CD4-positive, alpha-beta memory T cell (primary cell): ENCODE results near the gene NOP53. TPM values are rescaled to one million over a fixed set of nuclear protein-coding genes. Genes with fewer than 3 reads are reported as not detected.
"Not testable (repeated sequence)": the region's sequence is repeated elsewhere in the genome, so short reads cannot be mapped to it uniquely, and the experiment has no call there.

ENCODE experiments used
- CTCF ChIA-PET: fragments of 350-600 bp; sonication (Branson Sonifier 250); formaldehyde crosslinking; loops from one replicate; lab custom pipeline; 2021; ENCODE audit warnings: inconsistent platforms; ENCODE audit not compliant: partially characterized antibody; lab: Charles Lee
- POLR2A ChIA-PET: fragments of 350-600 bp; sonication (Branson Sonifier 250); formaldehyde crosslinking; loops from one replicate; lab custom pipeline; 2021; ENCODE audit not compliant: partially characterized antibody; lab: Charles Lee
- DNase-seq, 5 donors: peaks; one replicate each; pipeline versions ENCODE4 v3.0.0 to v3.0.0-alpha.2; 2020 to 2022; ENCODE audit warnings: mixed read lengths in 1 of 5
- H3K27ac ChIP-seq: one replicate; pipeline ENCODE4 v1.7.0; 2013; ENCODE audit warnings: low read depth, low read length
- H3K27me3 ChIP-seq: 2 replicates; pipeline ENCODE4 v1.7.0; 2013; ENCODE audit warnings: mild to moderate bottlenecking, low read length, moderate library complexity; ENCODE audit not compliant: insufficient read depth
- H3K36me3 ChIP-seq: 2 replicates; pipeline ENCODE4 v1.7.0; 2013; ENCODE audit warnings: mild to moderate bottlenecking, low read length, moderate library complexity; ENCODE audit not compliant: insufficient read depth
- H3K4me1 ChIP-seq: 2 replicates; pipeline ENCODE4 v1.7.0; 2013; ENCODE audit warnings: mild to moderate bottlenecking, low read length, moderate library complexity; ENCODE audit not compliant: insufficient read depth
- H3K4me3 ChIP-seq, 2 donors: one replicate each; pipeline ENCODE4 v1.7.0; 2013; ENCODE audit warnings: low read length in 2 of 2, mild to moderate bottlenecking in 1 of 2
- H3K9me3 ChIP-seq, 2 donors: one replicate each; pipeline ENCODE4 v1.7.0; 2013; ENCODE audit warnings: low read length in 2 of 2, control low read depth in 1 of 2; ENCODE audit not compliant: control insufficient read depth in 1 of 2
- H3K27ac Mint-ChIP-seq, 7 donors: one replicate each; pipeline ENCODE4 v1.8.0; 2020 to 2021; ENCODE audit warnings: mixed read lengths in 7 of 7, mild to moderate bottlenecking in 6 of 7, inconsistent platforms in 3 of 7, moderate library complexity in 3 of 7
- H3K27me3 Mint-ChIP-seq, 2 donors: one replicate each; pipeline ENCODE4 v1.8.0; 2020 to 2021; ENCODE audit warnings: mixed read lengths in 2 of 2
- H3K36me3 Mint-ChIP-seq, 2 donors: one replicate each; pipeline ENCODE4 v1.8.0; 2020 to 2021; ENCODE audit warnings: mixed read lengths in 2 of 2, inconsistent platforms in 1 of 2, mild to moderate bottlenecking in 1 of 2
- H3K4me1 Mint-ChIP-seq, 4 donors: one replicate each; pipeline ENCODE4 v1.8.0; 2020 to 2021; ENCODE audit warnings: mixed read lengths in 4 of 4, mild to moderate bottlenecking in 1 of 4
- H3K4me3 Mint-ChIP-seq, 8 donors: one replicate each; pipeline ENCODE4 v1.8.0; 2020 to 2021; ENCODE audit warnings: mixed read lengths in 8 of 8, mild to moderate bottlenecking in 7 of 8, moderate library complexity in 6 of 8, inconsistent platforms in 3 of 8
- H3K9me3 Mint-ChIP-seq, 8 donors: one replicate each; pipeline ENCODE4 v1.8.0; 2020 to 2021; ENCODE audit warnings: mixed read lengths in 8 of 8, mild to moderate bottlenecking in 5 of 8, inconsistent platforms in 3 of 8, moderate library complexity in 1 of 8
- intact Hi-C: fragments of 100-400 bp; cut with micrococcal nuclease; formaldehyde crosslinking; loops from one replicate; pipeline ENCODE4 v1.15.1; 2023
- polyA plus RNA-seq, 2 donors: library from polyadenylated mRNA; unstranded; fragments of 300-500 nt; fragmentation: Illumina TruSeq; gene quantifications; one replicate each; pipeline ENCODE4 v1.2.3, GENCODE V29; 2021
- total RNA-seq, 2 experiments: library from RNA; stranded (reverse); gene quantifications; one replicate each; pipeline ENCODE4 v1.2.3, GENCODE V29; 2021

Gene NOP53
- total and polyA plus RNA-seq, 4 experiments from 2014 or later: 156 to 875 (median 544) TPM

GRCh38 chr19:47718415-47719046 lies 26.8 kb upstream of the NOP53 start:
- H3K4me1 Mint-ChIP-seq, POLR2A ChIA-PET, H3K4me3 ChIP-seq, DNase-seq, H3K9me3 ChIP-seq, H3K27me3 ChIP-seq, H3K36me3 Mint-ChIP-seq, intact Hi-C loops, H3K4me1 ChIP-seq, H3K27ac ChIP-seq, H3K4me3 Mint-ChIP-seq, H3K36me3 ChIP-seq: not testable (repeated sequence)
- peaks cover 28 to 35% of the 10 kb centered on the region in 2 donors for H3K27me3 Mint-ChIP-seq
- CTCF ChIA-PET: interaction anchor here (0.5 kb wide), 1 partner anchor 108 kb away, joined by 3 read pairs; no protein-coding TSS in a partner anchor
- peaks cover 0 to 17% (median 3%) of the 10 kb centered on the region in 8 donors for H3K9me3 Mint-ChIP-seq
- peak overlapping the region in 1 of 7 donors; percentile 43 for H3K27ac Mint-ChIP-seq

- Histone ChIP-seq H3K27ac (no peak overlapping the region), H3K36me3 (no peaks in the 10 kb centered on the region), H3K4me1 (no peaks in the 10 kb centered on the region), H3K9me3 (no peaks in the 10 kb centered on the region), H3K4me3 (no peak overlapping the region), H3K27me3 (no peaks in the 10 kb centered on the region)
- DNase-seq: no peak
- no peak overlapping the region for H3K27ac Mint-ChIP-seq
- no peaks in the 10 kb centered on the region for H3K4me1 Mint-ChIP-seq
- intact Hi-C loops: no loop called here
- no peaks in the 10 kb centered on the region for H3K36me3 Mint-ChIP-seq
- peaks cover 22 to 30% of the 10 kb centered on the region in 2 donors for H3K27me3 Mint-ChIP-seq
- ChIA-PET POLR2A (no interaction called here), CTCF (interaction anchor here (0.5 kb wide), 1 partner anchor 109 kb away, joined by 3 read pairs; no protein-coding TSS in a partner anchor)
- no peak overlapping the region for H3K4me3 Mint-ChIP-seq
- peaks cover 0 to 11% (median 2%) of the 10 kb centered on the region in 8 donors for H3K9me3 Mint-ChIP-seq
Observed at GRCh38 chr19:47719047-47719859, 26.1 kb upstream of the NOP53 start.

GRCh38 chr19:47720669-47721422 lies 24.5 kb upstream of the NOP53 start:
- Histone ChIP-seq H3K27ac (no peak overlapping the region), H3K27me3 (no peaks in the 10 kb centered on the region), H3K4me1 (no peaks in the 10 kb centered on the region), H3K9me3 (no peaks in the 10 kb centered on the region), H3K4me3 (no peak overlapping the region), H3K36me3 (no peaks in the 10 kb centered on the region)
- intact Hi-C loops: no loop called here
- POLR2A ChIA-PET: no interaction called here
- no peaks in the 10 kb centered on the region for H3K36me3 Mint-ChIP-seq
- peaks cover 0 to 2% (median 0%) of the 10 kb centered on the region in 8 donors for H3K9me3 Mint-ChIP-seq
- no peak overlapping the region for H3K27ac Mint-ChIP-seq
- H3K4me3 Mint-ChIP-seq: no peak overlapping the region
- no peak for DNase-seq
- CTCF ChIA-PET: no interaction called here
- H3K4me1 Mint-ChIP-seq: no peaks in the 10 kb centered on the region
- peaks cover 21 to 26% of the 10 kb centered on the region in 2 donors for H3K27me3 Mint-ChIP-seq

GRCh38 chr19:47723581-47723940 lies 21.8 kb upstream of the NOP53 start:
- no peak overlapping the region for H3K4me3 ChIP-seq
- intact Hi-C loops: no loop called here
- H3K4me3 Mint-ChIP-seq: no peak overlapping the region
- no peak overlapping the region for H3K27ac Mint-ChIP-seq
- ChIA-PET POLR2A (no interaction called here), CTCF (interaction anchor here (1.5 to 2.0 kb wide), 3 partner anchors 9 to 287 kb away, joined by 3 to 5 read pairs (median 5); partner anchors contain the start of gene EHD2)
- H3K9me3 Mint-ChIP-seq: peaks cover 0 to 2% (median 0%) of the 10 kb centered on the region in 8 donors
- H3K36me3 ChIP-seq: no peaks in the 10 kb centered on the region
- no peak overlapping the region for H3K27ac ChIP-seq
- DNase-seq: no peak
- peaks cover 17 to 25% of the 10 kb centered on the region in 2 donors for H3K27me3 Mint-ChIP-seq
- H3K36me3 Mint-ChIP-seq: no peaks in the 10 kb centered on the region
- H3K27me3 ChIP-seq: no peaks in the 10 kb centered on the region
- H3K4me1 Mint-ChIP-seq: no peaks in the 10 kb centered on the region
- H3K9me3 ChIP-seq: no peaks in the 10 kb centered on the region
- no peaks in the 10 kb centered on the region for H3K4me1 ChIP-seq

- peaks cover 29 to 33% of the 10 kb centered on the region in 2 donors for H3K27me3 Mint-ChIP-seq
- Histone ChIP-seq H3K27me3 (no peaks in the 10 kb centered on the region), H3K36me3 (no peaks in the 10 kb centered on the region), H3K9me3 (no peaks in the 10 kb centered on the region), H3K4me1 (peaks cover 7% of the 10 kb centered on the region), H3K27ac (no peak overlapping the region), H3K4me3 (no peak overlapping the region)
- no peak for DNase-seq
- no peak overlapping the region for H3K27ac Mint-ChIP-seq
- H3K9me3 Mint-ChIP-seq: peaks cover 0 to 2% (median 0%) of the 10 kb centered on the region in 8 donors
- ChIA-PET POLR2A (interaction anchor here (0.7 kb wide), 1 partner anchor 22 kb away, joined by 3 read pairs; no protein-coding TSS in a partner anchor), CTCF (interaction anchor here (0.6 kb wide), 1 partner anchor 144 kb away, joined by 4 read pairs; no protein-coding TSS in a partner anchor)
- H3K36me3 Mint-ChIP-seq: no peaks in the 10 kb centered on the region
- H3K4me1 Mint-ChIP-seq: peaks cover 9 to 16% (median 10%) of the 10 kb centered on the region in 4 donors
- H3K4me3 Mint-ChIP-seq: no peak overlapping the region
- intact Hi-C loops: no loop called here
Observed at GRCh38 chr19:47725759-47726401, 19.5 kb upstream of the NOP53 start.

GRCh38 chr19:47726467-47726866 lies 18.9 kb upstream of the NOP53 start:
- Mint-ChIP-seq H3K4me3 (no peak overlapping the region), H3K27ac (no peak overlapping the region), H3K9me3 (peaks cover 0 to 2% (median 0%) of the 10 kb centered on the region in 8 donors), H3K27me3 (peaks cover 31 to 34% of the 10 kb centered on the region in 2 donors), H3K36me3 (no peaks in the 10 kb centered on the region), H3K4me1 (peaks cover 9 to 16% (median 10%) of the 10 kb centered on the region in 4 donors)
- Histone ChIP-seq H3K9me3 (no peaks in the 10 kb centered on the region), H3K4me3 (no peak overlapping the region), H3K27me3 (no peaks in the 10 kb centered on the region), H3K36me3 (no peaks in the 10 kb centered on the region), H3K27ac (no peak overlapping the region), H3K4me1 (peaks cover 7% of the 10 kb centered on the region)
- intact Hi-C loops: no loop called here
- POLR2A ChIA-PET: no interaction called here
- no peak for DNase-seq
- CTCF ChIA-PET: no interaction called here
